ENCODE results near the gene KLHDC10. TPM values are rescaled to one million over a fixed set of nuclear protein-coding genes. Genes with fewer than 3 reads are reported as not detected.

The KLHDC10 gene
- total and polyA plus RNA-seq, 2 experiments from 2014 or later, result 5.5 to 14.7 TPM

GRCh38 chr7:130141884-130142653, 71.7 kb downstream of the KLHDC10 start:
- peak overlapping the region; percentile 68 for H3K4me3 ChIP-seq
- H3K9me2 ChIP-seq (ENCODE audit: insufficient read depth), result no peaks in the 10 kb centered on the region
- H3K27ac ChIP-seq (ENCODE audit: low read depth), result no peak overlapping the region
- H3K9me3 Mint-ChIP-seq, result no peaks in the 10 kb centered on the region
- TF ChIP-seq REST (IDR thresholded peaks at IDR 0.05; ENCODE audit: unreplicated experiment) (no peak), STAT1 (IDR thresholded peaks at IDR 0.05; ENCODE audit: unreplicated experiment) (no peak), CTCF (conservative IDR thresholded peaks at IDR 0.05; ENCODE audit: low read depth in 2 of 2) (no peak), ZNF114 (CRISPR knock-in tag; IDR thresholded peaks at IDR 0.05) (no peak)
- TF ChIP-seq, protein P1, sequence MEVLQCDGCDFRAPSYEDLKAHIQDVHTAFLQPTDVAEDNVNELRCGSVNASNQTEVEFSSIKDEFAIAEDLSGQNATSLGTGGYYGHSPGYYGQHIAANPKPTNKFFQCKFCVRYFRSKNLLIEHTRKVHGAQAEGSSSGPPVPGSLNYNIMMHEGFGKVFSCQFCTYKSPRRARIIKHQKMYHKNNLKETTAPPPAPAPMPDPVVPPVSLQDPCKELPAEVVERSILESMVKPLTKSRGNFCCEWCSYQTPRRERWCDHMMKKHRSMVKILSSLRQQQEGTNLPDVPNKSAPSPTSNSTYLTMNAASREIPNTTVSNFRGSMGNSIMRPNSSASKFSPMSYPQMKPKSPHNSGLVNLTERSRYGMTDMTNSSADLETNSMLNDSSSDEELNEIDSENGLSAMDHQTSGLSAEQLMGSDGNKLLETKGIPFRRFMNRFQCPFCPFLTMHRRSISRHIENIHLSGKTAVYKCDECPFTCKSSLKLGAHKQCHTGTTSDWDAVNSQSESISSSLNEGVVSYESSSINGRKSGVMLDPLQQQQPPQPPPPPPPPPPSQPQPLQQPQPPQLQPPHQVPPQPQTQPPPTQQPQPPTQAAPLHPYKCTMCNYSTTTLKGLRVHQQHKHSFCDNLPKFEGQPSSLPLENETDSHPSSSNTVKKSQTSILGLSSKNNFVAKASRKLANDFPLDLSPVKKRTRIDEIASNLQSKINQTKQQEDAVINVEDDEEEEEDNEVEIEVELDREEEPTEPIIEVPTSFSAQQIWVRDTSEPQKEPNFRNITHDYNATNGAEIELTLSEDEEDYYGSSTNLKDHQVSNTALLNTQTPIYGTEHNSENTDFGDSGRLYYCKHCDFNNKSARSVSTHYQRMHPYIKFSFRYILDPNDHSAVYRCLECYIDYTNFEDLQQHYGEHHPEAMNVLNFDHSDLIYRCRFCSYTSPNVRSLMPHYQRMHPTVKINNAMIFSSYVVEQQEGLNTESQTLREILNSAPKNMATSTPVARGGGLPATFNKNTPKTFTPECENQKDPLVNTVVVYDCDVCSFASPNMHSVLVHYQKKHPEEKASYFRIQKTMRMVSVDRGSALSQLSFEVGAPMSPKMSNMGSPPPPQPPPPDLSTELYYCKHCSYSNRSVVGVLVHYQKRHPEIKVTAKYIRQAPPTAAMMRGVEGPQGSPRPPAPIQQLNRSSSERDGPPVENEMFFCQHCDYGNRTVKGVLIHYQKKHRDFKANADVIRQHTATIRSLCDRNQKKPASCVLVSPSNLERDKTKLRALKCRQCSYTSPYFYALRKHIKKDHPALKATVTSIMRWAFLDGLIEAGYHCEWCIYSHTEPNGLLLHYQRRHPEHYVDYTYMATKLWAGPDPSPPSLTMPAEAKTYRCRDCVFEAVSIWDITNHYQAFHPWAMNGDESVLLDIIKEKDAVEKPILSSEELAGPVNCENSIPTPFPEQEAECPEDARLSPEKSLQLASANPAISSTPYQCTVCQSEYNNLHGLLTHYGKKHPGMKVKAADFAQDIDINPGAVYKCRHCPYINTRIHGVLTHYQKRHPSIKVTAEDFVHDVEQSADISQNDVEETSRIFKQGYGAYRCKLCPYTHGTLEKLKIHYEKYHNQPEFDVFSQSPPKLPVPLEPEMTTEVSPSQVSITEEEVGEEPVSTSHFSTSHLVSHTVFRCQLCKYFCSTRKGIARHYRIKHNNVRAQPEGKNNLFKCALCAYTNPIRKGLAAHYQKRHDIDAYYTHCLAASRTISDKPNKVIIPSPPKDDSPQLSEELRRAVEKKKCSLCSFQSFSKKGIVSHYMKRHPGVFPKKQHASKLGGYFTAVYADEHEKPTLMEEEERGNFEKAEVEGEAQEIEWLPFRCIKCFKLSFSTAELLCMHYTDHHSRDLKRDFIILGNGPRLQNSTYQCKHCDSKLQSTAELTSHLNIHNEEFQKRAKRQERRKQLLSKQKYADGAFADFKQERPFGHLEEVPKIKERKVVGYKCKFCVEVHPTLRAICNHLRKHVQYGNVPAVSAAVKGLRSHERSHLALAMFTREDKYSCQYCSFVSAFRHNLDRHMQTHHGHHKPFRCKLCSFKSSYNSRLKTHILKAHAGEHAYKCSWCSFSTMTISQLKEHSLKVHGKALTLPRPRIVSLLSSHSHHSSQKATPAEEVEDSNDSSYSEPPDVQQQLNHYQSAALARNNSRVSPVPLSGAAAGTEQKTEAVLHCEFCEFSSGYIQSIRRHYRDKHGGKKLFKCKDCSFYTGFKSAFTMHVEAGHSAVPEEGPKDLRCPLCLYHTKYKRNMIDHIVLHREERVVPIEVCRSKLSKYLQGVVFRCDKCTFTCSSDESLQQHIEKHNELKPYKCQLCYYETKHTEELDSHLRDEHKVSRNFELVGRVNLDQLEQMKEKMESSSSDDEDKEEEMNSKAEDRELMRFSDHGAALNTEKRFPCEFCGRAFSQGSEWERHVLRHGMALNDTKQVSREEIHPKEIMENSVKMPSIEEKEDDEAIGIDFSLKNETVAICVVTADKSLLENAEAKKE (CRISPR knock-in tag; IDR thresholded peaks at IDR 0.05), result no peak
- H3K27me3 ChIP-seq (ENCODE audit: insufficient read depth), result peaks cover 22% of the 10 kb centered on the region
- peak overlapping the region; percentile 89 for H3K27ac Mint-ChIP-seq
- peaks cover 11% of the 10 kb centered on the region for H3K27me3 Mint-ChIP-seq (ENCODE audit: insufficient read depth, low read depth, poor library complexity)
- 0 out of 2 replicates have a peak, but pooled peaks cover 3% of the 10 kb centered on the region for H3F3A ChIP-seq (replicated peaks; ENCODE audit: low read depth)
- peak overlapping the region; percentile 95 for H2AFZ ChIP-seq
- H4K20me1 ChIP-seq (replicated peaks; ENCODE audit: insufficient read depth), result no peaks in the 10 kb centered on the region
- peak; percentile 7 for ATAC-seq
- DNase-seq (ENCODE audit: low spot score), result no peak
- H3K36me3 Mint-ChIP-seq (ENCODE audit: low read depth), result no peaks in the 10 kb centered on the region
- H3K79me2 ChIP-seq (replicated peaks; ENCODE audit: insufficient read depth), result no peaks in the 10 kb centered on the region
- H3K4me3 Mint-ChIP-seq, result peak overlapping the region; percentile 71
- H3K4me1 ChIP-seq (ENCODE audit: insufficient read depth), result peaks cover 5% of the 10 kb centered on the region; the same call in 1 of the 2 replicates
- H3K36me3 ChIP-seq (ENCODE audit: insufficient read depth), result no peaks in the 10 kb centered on the region
- H3K4me2 ChIP-seq, result peak overlapping the region; percentile 90
- H3K4me1 Mint-ChIP-seq, result peaks cover 32% of the 10 kb centered on the region
